HCEC 1CT (cell line): Measurements from ENCODE around the gene ALPG.
"Not testable (repeated sequence)": the region's sequence is repeated elsewhere in the genome, so short reads cannot be mapped to it uniquely, and the experiment has no call there.

Experiments
- DNase-seq: peaks from one replicate; pipeline ENCODE4 v3.0.0-alpha.2; 2017

ALPG gene

DNA sequence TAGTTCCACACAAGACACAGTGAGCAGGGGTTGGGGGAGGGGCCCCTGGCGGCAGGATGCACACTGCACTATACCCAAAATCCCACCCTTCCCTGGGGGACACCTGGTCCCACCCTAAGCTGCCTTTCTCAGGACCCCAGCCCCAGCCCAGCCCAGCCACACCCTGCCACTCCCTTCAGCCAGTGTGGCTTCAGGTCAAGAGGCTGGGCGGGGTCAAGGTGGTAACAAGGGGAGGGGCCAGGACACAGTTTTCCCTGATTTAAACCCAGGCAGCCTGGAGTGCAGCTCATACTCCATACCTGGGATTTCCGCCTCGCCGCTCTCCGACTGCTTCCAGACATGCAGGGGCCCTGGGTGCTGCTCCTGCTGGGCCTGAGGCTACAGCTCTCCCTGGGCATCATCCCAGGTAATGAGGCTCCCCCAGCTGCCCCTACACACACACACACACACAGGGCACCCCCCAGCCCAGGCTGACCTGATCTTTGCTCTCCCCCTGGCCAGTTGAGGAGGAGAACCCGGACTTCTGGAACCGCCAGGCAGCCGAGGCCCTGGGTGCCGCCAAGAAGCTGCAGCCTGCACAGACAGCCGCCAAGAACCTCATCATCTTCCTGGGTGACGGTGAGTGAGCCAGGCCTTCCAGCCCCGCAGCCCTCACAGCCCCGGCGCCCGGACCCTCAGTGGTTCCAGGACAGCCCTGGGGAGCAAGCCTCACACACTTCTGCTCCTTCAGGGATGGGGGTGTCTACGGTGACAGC lies at the start of gene ALPG:
ALPG (plus strand) TSS at position 289 of the 755 bp plus-strand sequence; CDS start at position 340, 51 bp downstream.
- DNase-seq: no peak

DNA sequence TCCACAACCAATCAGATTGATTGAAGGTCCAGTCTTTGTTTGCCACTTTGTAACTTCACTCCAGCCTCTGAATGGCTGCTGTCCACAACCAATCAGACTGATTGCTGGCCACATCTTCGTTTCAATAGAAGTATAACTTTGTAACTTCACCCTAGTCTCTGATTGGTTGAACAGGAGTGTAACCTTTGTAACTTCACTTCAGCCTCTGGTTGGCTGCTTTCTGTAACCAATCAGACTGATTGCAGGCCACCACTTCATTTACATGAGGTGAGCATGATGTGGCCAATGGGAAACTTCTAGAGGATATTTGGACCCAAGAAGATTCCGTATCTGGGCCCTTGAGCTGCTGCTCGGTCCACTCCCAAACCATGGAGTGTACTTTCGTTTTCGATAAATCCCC lies 45.0 kb upstream of the ALPG start:
- no peak for DNase-seq

DNA sequence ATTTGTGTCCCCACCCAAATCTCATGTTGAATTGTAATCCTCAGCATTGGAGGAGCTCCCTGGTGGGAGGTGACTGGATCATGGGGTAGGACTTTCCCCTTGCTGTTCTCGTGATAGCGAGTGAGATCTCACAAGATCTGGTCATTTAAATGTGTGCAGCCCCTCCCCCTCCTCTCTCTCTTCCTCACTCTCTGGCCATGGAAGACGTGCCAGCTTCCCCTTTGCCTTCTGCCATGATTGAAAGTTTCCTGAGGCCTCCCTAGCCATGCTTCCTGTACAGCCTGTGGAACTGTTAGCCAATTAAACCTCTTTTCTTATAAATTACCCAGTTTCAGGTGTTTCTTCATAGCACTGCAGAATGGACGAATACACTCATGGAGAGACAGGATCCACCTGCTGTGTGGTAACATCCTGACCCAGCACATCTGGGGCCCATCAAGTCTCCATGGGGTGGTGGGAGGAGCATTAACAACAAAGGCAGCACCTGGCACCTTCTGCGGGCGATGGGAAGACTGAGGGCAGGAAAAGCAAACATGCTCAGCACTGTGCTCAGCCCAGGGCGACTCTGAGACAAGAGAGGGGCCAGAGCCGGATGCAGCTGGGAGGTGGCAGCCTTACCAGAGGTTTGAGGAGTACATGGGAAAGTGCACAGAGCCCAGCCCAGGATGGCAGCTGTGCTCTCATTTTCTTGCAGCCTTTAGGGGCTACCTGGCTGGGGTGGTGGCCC lies 44.3 kb upstream of the ALPG start:
- DNase-seq: no peak

DNA sequence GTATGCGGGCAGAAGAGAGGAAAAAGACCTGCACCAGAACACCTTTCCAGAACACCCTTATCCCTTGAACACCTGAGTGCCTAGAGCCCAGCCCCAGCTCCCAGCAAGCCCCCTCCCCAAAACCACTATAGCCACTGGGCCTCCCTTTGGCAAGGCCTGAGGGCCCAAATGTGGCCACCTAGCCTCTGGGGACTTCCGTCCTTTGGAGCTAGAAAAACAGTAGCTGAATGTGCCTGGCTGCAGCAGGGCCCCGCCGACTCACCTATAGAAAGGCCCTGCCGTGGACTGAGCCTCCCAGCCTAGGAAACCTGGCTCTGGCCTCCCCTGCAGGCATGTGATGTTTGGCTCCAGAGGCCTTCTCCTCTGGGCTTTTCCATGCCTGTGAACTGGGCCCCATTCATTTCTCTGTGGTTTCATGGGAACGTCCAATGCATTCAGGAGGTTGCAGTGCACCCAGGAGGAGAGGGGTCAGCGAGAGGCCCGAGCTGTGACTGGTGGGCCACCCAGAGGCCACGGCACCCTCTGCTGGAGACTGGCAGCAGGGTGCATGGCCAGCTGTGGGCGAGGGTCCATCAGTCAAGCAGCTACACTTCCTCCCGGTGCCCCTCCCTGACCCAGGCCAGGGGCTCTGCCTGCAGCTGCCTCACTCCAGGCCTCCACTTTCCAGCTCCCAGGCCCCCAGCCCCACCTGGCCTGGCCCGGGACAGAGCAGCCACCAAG lies 43.4 kb upstream of the ALPG start:
- not testable (repeated sequence) for DNase-seq

DNA sequence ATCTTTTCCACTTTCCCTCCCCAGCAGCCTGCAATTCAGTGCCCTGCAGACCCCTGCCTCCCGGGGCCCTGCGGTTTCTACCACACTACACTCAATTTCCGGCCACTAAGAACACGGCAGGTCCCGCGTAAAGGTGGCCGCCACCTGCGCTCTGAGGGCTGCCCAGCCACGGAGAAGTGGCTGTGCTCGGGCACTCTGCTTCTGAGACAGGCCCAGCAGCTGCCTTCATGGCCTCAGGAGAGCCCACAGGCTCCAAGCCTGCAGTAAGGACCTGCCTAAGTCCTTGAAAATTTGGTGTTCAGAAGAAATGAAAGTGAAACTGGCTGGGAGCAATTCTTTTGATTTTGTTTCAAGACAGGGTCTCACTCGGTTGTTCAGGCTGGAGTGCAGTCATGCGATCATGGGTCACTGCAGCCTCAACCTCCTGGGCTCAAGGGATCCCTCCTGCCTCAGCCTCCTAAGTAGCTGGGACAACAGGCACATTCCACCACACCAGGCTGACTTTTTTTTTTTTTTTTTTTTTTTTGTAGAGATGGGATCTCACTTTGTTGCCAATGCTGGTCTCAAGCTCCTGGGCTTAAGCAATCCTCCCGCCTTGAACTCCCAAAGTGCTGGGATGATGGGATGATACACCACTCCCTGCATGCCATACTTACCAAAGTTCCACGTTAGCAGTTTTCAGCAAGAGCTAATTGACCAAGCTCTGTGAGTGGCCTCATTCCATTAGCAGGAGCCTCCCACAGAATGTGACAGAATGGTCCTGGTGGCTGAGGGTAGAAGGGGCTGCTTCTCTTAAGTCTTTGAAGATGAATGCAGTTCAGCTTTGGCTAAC lies 42.6 kb upstream of the ALPG start:
- no peak for DNase-seq

DNA sequence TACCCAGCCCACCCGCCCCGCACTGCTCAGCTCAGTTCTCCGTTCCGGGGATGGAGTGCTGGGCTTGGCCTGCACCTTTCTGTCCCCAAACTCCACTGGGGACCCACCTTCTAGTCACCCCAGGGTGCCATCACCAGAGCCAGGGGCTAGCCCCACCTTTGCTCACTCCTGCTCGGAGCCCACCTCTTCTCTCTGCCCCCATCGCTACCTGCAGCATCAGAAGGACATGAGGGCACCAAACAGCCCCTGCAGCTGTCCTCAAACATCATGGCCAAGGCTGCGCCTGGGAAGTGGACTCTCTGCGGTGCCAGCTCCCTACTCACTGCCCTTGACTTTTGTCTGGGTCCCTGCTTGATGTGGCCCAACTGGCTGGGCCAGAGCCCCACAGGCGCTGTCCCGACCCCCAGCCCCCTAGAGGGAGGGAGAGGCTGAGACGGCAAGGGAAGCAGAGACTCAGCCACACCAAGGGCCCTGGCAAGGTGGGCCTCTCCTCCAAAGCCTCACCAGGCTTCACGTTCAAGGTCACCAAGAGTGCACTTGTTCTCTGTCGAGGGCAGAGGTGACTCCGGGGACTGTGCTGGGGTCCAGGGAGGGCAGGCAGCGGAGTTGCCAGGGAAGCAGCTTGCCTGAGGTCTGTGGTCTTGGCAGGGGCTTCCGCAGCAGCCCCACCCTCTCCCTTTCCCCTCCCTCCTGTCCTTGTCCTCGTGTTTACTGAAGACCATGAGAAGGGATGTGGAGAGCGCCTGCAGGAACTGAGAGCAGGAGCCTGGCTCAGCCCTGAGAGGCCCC lies 41.6 kb upstream of the ALPG start:
- not testable (repeated sequence) for DNase-seq

DNA sequence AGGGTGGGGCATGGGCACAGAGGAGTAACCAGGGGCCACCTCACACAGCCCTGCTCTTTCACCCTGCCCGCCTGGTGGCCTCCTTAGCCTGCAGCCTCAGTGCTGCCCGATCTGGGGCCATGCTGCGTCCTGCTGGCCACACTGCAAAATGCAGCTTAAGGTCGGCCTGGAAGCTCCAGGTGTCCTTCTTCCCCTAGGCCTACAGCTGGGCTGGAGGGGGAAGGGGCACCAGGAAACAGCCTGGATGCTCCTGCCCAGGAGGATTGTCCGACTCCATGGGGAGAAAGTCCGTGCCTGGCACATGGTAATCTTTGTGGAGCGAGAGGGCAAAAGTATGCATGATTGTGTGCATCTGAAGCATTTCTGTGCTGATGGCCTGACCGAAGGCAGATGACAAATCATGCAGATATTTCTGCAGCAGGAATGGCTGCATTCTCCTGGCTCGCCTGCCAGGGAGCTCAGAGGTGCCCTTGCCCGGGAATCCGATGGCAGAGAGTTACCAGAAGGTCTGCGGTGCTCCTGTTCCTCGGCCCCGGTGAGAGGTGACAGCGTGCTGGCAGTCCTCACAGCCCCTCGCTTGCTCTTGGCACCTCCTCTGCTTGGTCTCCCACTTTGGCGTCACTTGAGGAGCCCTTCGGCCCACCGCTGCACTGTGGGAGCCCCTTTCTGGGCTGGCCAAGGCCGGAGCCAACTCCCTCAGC lies 40.9 kb upstream of the ALPG start:
- DNase-seq: peak; percentile 17

DNA sequence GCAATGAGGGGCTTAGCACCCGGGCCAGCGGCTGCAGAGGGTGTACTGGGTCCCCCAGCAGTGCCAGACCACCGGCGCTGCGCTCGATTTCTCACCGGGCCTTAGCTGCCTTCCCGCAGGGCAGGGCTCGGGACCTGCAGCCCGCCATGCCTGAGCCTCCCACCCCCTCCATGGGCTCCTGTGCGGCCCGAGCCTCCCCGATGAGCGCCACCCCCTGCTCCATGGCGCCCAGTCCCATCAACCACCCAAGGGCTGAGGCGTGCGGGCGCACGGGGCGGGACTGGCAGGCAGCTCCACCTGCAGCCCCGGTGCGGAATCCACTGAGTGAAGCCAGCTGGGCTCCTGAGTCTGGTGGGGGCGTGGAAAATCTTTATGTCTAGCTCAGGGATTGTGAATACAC lies 40.2 kb upstream of the ALPG start:
- DNase-seq: not testable (repeated sequence)

DNA sequence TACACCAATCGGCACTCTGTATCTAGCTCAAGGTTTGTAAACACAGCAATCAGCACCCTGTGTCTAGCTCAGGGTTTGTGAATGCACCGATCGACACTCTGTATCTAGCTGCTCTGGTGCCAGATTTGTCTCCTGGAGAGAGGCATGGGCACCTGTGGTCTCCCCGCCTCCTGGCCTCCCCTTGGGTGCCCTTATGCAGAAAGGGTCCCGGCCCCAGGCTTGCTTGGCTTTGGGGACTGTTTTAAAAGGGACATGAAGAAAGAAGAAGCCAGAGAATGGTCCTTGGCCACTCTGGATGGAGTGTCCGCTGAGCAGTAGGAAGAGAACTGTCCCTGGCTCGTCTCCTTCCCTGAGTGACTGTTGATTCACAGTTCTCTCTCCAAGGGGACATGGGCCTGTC lies 39.6 kb upstream of the ALPG start:
- no peak for DNase-seq

DNA sequence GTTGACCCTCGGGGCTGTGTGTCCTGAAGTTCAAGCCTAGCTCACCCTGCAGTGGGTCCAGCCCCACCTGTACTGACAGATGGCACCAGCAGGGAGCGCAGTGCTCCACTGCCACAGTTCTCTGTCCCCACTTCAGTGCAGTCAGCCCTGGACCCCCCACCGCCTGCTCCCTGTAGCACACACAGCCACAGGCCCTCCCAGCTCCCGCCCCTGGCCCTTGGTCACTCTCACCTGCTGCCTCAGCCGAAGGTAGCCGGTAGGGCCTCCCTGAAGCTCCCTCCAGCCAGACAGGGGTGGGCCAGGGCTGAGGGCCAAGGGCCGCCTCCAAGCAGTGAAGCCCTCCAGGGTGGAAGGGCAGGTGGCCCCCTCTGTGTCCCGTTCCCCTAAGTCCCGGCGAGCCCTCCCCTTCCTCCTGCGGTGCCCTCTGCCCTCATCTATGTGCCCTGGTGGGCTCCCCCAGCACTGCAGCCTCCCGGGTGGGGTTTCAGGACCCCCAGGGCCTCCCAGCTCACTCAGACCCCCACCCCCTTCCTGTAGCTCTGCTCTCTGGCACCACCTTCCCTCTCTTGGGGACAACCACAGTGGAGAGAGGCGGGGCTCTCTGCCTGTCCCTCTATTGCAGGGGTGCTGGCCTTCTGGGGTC lies 38.9 kb upstream of the ALPG start:
- DNase-seq: no peak

DNA sequence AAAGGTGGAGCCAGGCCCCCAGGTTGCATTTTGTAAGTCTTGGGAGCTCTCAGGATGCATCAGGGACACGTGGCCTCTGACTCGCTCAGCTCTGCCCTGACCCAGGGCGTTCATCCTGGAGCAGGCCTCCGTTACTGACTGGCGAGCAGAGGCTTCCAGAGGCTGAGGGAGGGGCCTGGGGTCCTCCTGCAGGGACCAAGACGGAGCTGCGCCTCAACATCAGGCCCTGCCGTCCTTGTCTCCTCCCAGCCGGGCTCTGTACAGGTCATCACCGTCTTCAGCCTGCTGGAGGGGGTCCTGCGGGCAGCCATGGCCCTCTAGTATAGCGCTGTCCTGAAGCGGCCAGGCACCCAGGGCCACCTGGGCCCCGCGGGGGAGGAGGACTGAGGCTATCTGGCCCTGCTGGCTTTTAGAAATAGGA lies 38.3 kb upstream of the ALPG start:
- peak; percentile 68 for DNase-seq

DNA sequence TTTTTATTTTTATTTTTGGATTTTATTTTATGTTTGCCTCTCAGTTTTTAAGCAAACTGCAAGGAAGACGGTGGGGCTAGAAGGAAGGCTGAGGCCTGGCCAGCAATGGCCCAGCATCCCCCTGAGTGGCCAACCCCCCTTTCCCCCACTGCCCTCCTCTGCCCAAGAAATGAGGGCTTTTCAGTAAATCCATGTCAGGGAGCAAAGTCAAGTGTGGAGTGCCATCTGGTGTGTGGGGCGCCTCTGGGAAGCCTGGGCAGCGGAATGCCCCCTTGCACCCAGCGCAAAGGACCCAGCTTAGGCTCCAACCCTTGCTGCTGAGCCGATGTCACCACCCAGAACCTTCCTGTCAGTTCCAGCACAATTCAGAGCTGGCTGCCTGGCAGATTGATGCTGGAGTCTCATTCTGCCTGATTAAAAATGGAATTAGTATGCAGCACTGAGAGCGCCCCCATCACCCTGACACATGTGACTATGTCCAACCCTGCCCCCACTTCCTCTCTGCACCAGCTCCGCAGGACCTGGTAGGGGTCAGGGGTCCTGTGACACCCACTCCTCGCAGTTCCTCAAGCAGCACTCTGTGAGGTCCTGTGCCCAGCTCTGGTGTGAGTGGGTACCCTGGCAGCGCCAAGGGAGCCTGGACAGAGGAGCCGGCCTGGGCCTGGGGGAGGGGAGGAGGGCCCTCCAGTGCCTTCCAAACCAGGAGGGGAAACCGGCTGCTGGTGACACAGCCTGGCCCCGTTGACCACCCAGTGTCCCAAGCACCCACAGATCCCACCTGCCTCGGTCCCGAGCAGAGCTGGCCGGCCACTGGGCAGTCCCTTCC lies 37.3 kb upstream of the ALPG start:
- DNase-seq: no peak

DNA sequence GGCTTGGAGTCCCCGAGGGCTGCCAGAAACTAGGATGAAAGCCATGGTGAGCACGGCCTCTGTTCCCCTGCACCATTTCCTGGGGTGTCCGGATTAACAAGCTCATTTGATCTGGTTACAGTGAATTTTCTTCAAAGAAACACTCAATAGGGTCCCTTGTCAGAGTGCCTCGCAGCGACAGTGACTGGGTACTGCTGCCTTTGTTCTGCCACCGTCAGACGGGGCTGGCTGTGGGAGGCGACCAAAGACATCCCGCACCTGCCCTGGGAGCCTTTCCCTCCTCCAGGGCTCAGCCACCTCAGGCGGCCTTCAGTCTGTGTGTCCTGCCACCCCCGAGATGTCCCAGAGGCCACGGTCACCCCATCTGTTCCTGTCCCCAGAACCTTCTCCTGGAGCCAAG lies 36.6 kb upstream of the ALPG start:
- not testable (repeated sequence) for DNase-seq

DNA sequence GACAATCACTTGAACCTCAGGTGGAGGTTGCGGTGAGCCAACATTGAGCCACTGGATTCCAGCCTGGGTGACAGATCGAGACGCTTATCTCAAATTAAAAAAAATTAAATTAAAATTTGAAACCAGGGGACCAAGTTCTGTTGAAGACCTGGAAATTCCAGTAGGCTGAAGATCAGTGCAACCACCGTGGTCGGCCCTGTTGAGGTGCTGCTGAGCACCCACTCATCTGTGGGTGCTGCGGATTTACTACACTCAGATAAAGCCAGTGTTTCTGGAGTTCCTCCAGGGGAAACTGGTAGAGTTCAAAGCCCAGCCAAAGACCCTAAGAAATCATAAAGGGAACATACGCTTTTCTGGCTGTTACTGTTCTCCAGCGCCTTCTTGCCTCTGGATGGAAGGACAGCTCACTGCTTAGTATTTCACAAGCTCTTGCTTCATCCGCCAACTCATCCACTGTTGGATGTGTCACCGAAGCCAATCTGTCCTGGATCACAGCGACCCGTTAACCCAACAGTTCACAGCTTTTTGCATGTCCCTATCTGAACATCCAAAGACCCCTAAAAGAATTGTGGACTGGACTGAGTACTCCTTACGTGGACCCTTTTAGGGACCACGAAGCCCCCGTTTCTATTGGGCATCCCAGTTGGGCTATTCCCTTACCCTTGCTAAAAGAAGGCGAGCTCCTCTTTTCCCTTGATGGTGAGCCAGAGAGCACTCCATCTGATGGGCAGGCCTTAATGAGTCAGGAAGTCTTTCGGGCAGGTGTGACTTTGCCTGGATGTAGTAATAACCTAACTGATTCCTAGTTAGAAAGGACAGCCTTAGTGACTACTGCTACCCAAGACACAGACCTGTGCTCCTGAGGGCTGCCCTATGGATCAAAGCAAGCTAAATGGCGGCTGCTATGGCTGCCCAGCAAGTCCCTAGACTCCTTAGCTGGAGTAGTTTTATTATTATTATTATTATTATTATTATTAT lies 34.1 kb upstream of the ALPG start:
- DNase-seq: peak; percentile 68

DNA sequence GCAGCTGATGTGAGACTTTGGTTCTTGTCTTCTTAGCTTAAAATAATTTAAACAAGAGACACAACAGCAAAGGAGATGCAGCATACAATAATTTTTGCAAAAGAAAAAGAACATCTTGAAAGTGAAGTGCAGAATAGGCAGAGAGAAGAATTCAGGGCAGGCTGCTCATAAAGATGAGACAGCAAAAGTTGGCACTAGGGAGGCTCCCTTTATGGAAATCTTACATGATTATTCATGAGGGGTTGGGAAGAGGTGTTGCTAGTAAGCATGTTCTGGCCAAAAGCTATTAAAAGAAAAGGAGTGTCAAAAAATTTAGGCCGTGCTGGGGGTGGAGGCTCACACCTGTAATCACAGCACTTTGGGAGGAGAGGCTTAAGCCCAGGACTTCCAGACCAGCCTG lies 32.3 kb upstream of the ALPG start:
- no peak for DNase-seq

DNA sequence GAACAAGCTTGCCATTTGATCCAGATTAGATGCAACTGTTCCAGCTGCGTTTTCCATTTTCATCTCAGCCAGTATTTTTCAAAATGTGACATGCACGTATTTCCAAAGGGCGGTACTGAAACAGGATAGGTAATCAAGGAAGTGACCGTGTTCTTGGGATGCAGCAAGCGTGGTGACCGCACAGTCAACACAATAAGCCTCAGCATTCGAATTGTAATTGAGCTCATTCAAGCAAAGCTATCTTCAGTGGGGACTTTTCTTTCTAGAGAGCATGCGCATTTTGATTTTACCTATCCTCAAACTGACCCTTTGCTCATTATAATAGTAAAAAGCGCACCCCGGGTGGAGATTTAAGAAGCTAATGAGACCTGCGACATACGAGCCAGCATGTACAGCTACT lies 31.5 kb upstream of the ALPG start:
- no peak for DNase-seq

DNA sequence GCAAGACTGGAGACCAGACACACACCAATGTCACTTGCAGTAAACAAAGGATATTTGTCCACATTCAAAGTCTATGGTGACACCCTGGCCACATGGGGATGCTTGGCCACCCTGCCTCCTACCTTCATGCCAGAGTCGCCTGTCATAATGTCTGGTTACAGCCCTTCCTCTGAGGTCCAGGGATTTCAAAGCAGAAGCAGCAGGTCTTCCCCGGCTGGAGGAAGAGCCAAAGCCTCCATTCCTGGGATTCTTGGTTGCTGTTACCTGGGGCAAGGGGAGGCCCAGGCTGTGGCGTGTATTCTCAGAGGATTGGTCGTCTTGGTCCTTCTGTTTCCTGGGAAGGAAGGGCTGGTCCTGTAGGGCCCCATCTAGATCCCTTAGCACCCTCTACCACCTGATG lies 30.4 kb upstream of the ALPG start:
- no peak for DNase-seq

DNA sequence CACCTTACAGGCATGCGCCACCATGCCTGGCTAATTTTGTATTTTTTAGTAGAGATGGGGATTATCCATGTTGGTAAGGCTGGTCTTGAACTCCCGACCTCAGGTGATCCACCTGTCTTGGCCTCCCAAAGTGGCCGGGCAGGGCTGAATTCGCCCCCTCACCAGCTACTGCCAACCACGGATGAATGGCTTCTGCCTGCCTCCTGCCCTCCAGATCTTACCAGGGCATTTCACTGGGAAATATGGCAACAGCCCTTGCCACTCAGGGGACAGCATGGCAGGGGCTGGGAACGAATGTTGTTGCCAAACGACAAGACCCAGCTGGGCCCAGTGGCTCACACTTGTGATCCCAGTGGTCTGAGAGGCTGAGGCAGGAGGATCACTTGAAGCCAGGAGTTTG lies 29.9 kb upstream of the ALPG start:
- no peak for DNase-seq

DNA sequence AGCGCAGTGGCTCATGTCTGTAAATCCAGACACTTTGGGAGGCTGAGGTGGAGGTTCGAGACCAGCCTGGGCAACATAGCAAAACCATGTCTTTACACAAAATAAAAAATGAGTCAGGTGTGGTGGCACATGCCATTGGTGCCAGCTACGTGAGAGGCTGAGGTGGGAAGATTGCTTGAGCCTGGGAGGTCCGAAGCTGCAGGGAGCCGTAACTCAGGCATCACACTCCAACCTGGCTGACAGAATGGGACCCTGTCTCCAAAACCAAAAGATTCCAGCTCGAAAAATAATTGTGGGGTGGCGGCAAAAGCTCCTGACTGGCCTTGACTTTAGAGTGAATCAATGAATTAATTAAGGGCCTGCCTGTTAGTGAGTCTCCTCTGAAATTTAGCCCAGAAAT lies 29.3 kb upstream of the ALPG start:
- no peak for DNase-seq
